22Rv1 (cell line): ENCODE data around the gene ANKRD40.

Experiments
- ZFX ChIP-seq: fragments of 450-650 bp; IDR thresholded peaks from 2 replicates; pipeline ENCODE4 v1.6.1; 2017; ENCODE audit warnings: antibody characterized with exemption, borderline replicate concordance
- TF ChIP-seq, protein P1 (sequence below): fragments of 450-650 bp; IDR thresholded peaks from 2 replicates; pipeline ENCODE4 v1.5.1; 2017; ENCODE audit warnings: mild to moderate bottlenecking

DNA sequence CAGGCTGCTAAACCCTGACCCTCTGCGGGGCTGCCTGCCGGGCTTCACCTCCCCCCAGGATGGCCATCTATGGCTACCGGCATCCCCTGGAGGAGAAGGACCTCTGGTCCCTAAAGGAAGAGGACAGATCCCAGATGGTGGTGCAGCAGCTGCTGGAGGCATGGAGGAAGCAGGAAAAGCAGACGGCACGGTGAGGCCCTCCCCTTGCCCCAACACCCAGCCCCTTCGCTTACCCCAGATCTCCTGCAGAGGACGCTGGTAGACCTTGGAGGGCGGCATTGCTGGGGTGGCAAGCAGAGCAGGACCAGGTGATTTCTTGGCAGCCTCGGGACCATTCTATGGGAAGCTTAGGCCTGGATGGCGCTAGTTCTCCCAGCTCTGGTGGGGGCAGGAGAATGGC, 48.5 kb downstream of the ANKRD40 start:
- TF ChIP-seq, protein P1, sequence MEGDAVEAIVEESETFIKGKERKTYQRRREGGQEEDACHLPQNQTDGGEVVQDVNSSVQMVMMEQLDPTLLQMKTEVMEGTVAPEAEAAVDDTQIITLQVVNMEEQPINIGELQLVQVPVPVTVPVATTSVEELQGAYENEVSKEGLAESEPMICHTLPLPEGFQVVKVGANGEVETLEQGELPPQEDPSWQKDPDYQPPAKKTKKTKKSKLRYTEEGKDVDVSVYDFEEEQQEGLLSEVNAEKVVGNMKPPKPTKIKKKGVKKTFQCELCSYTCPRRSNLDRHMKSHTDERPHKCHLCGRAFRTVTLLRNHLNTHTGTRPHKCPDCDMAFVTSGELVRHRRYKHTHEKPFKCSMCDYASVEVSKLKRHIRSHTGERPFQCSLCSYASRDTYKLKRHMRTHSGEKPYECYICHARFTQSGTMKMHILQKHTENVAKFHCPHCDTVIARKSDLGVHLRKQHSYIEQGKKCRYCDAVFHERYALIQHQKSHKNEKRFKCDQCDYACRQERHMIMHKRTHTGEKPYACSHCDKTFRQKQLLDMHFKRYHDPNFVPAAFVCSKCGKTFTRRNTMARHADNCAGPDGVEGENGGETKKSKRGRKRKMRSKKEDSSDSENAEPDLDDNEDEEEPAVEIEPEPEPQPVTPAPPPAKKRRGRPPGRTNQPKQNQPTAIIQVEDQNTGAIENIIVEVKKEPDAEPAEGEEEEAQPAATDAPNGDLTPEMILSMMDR = no peak
- TF ChIP-seq ZFX = no peak
